Left ventricle myocardium inferior (tissue), 1 donor: Measurements from ENCODE around the gene CTSV. TPM values are rescaled to one million over a fixed set of nuclear protein-coding genes. Genes with fewer than 3 reads are reported as not detected.
"Not testable (repeated sequence)": the region's sequence is repeated elsewhere in the genome, so short reads cannot be mapped to it uniquely, and the experiment has no call there.

Experiments used
- DNase-seq: peaks from one replicate; pipeline ENCODE4 v3.0.0-alpha.2; 2020
- H3K27ac ChIP-seq: fragments of 200-600 bp; replicated peaks from 2 replicates; pipeline ENCODE4 v1.8.0; 2021
- H3K27me3 ChIP-seq: fragments of 200-600 bp; 2 replicates; pipeline ENCODE4 v1.8.0; 2021; ENCODE audit warnings: low read depth
- H3K36me3 ChIP-seq: fragments of 200-600 bp; 2 replicates; pipeline ENCODE4 v1.8.0; 2021
- H3K4me1 ChIP-seq: fragments of 200-600 bp; 2 replicates; pipeline ENCODE4 v1.8.0; 2021
- H3K4me3 ChIP-seq: fragments of 200-600 bp; 2 replicates; pipeline ENCODE4 v1.8.0; 2021; ENCODE audit warnings: mild to moderate bottlenecking, moderate library complexity
- H3K9me3 ChIP-seq: fragments of 200-600 bp; replicated peaks from 2 replicates; pipeline ENCODE4 v1.8.0; 2021
- intact Hi-C: fragments of 100-400 bp; cut with micrococcal nuclease; formaldehyde crosslinking; loops from one replicate; pipeline ENCODE4 v1.11.0; 2022
- total RNA-seq: library from RNA; stranded (reverse); fragmentation: NEBNext Ultra II Directional; extraction: Animal tissue kit (Norgen Biotek cat#: 25700); gene quantifications from one replicate; pipeline ENCODE4 v1.2.1, GENCODE V29; 2021
- TF ChIP-seq, protein P1 (sequence below): fragments of 200-600 bp; IDR thresholded peaks from 2 replicates; pipeline ENCODE4 v1.8.0; 2021; ENCODE audit warnings: antibody characterized with exemption, mild to moderate bottlenecking, borderline replicate concordance
- donor health status: DM: no; HTN: yes; CAD: no; lungs with severe emphysema.

Gene CTSV
- total RNA-seq, 1 donor from 2014 or later: 0.14 TPM

DNA sequence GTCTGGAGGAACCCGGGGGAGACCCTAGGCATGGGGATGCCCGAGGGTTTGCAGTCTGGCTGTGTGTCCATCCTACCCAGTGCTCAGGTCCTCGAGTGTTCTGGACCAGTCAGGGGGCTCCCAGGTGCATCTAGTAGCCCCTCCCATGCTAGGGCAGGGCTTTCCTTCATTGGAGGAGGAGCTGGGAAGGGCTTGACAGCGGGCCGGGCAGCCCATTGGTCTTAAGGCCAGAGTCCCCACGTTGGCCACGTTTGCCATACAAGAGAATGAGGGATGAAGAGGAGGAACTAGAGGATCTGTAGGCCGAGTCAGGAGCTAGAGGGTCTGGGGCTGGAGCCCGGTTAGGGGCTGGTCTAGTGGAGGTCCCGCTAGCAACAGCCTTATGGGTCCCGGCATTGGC lies 37.3 kb upstream of the CTSV start:
- H3K9me3 ChIP-seq: no peaks in the 10 kb centered on the region
- intact Hi-C loops: no loop called here
- DNase-seq: no peak
- H3K36me3 ChIP-seq: no peaks in the 10 kb centered on the region
- TF ChIP-seq, protein P1, sequence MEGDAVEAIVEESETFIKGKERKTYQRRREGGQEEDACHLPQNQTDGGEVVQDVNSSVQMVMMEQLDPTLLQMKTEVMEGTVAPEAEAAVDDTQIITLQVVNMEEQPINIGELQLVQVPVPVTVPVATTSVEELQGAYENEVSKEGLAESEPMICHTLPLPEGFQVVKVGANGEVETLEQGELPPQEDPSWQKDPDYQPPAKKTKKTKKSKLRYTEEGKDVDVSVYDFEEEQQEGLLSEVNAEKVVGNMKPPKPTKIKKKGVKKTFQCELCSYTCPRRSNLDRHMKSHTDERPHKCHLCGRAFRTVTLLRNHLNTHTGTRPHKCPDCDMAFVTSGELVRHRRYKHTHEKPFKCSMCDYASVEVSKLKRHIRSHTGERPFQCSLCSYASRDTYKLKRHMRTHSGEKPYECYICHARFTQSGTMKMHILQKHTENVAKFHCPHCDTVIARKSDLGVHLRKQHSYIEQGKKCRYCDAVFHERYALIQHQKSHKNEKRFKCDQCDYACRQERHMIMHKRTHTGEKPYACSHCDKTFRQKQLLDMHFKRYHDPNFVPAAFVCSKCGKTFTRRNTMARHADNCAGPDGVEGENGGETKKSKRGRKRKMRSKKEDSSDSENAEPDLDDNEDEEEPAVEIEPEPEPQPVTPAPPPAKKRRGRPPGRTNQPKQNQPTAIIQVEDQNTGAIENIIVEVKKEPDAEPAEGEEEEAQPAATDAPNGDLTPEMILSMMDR: no peak
- no peaks in the 10 kb centered on the region for H3K4me1 ChIP-seq
- no peak overlapping the region for H3K4me3 ChIP-seq
- peaks cover 71% of the 10 kb centered on the region for H3K27me3 ChIP-seq
- no peak overlapping the region for H3K27ac ChIP-seq

GRCh38 chr9:97075289-97075985 lies 36.5 kb upstream of the CTSV start:
- TF ChIP-seq, protein P1: no peak
- no peaks in the 10 kb centered on the region for H3K9me3 ChIP-seq
- no peak for DNase-seq
- H3K27ac ChIP-seq: no peak overlapping the region
- peaks cover 79% of the 10 kb centered on the region for H3K27me3 ChIP-seq
- H3K4me1 ChIP-seq: no peaks in the 10 kb centered on the region
- no peaks in the 10 kb centered on the region for H3K36me3 ChIP-seq
- intact Hi-C loops: no loop called here
- no peak overlapping the region for H3K4me3 ChIP-seq

- Histone ChIP-seq H3K27me3 (peaks cover 85% of the 10 kb centered on the region), H3K4me1 (no peaks in the 10 kb centered on the region)
- intact Hi-C loops: no loop called here
Measured at GRCh38 chr9:97073506-97073905, 34.6 kb upstream of the CTSV start.

GRCh38 chr9:97072285-97072776 lies 33.4 kb upstream of the CTSV start:
- Histone ChIP-seq H3K27ac (no peak overlapping the region), H3K36me3 (no peaks in the 10 kb centered on the region), H3K9me3 (no peaks in the 10 kb centered on the region), H3K27me3 (peaks cover 74% of the 10 kb centered on the region), H3K4me1 (no peaks in the 10 kb centered on the region), H3K4me3 (no peak overlapping the region)
- DNase-seq: no peak
- intact Hi-C loops: no loop called here
- TF ChIP-seq, protein P1: no peak

More at GRCh38 chr9:97073506-97073905, 34.6 kb upstream of the CTSV start:
- Histone ChIP-seq H3K4me3 (no peak overlapping the region), H3K36me3 (no peaks in the 10 kb centered on the region), H3K27ac (no peak overlapping the region), H3K9me3 (no peaks in the 10 kb centered on the region)
- DNase-seq: no peak
- TF ChIP-seq, protein P1: no peak

DNA sequence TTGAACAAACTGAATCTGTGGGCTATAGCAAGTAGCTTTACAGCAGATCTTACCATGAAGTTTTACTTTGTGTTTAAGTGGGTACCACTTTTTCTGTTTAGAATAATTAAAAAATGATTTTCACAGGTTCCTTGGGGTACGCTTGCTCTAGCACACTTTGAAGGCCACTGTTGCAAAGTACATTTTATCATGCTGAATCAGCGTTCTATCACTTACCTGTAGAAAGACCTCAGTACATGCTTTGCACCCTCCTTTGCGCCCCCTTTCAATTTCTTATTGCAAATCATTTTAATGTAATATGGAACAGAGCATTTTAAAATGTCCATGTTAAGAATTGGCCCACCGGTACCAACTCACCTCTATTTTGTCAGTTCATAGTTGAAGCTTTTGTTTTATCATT lies 31.4 kb upstream of the CTSV start:
- H3K4me1 ChIP-seq, DNase-seq, H3K27ac ChIP-seq, H3K36me3 ChIP-seq, intact Hi-C loops, H3K4me3 ChIP-seq: not testable (repeated sequence)
- Histone ChIP-seq H3K9me3 (peaks cover 17% of the 10 kb centered on the region), H3K27me3 (peaks cover 54% of the 10 kb centered on the region)

DNA sequence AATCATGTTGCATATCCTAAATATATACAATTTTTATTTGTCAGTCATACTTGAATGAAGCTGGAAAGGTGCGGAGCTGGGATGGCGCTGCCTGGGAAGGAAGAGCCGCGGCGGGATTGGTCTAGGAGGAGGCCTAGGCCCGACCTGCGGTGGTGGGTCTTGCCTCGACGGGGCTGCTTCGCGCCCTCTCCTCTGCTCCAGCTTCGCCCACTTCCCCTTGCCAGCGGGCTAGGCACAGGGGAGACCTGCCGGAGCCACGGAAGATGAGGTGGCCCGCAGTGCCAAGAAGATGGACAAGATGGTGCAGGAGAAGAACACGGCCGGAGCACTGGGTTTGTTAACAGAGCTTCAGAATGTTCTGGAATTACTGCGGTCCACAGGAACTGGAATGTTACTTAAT lies 28.5 kb upstream of the CTSV start:
- DNase-seq: no peak
- peaks cover 17% of the 10 kb centered on the region for H3K9me3 ChIP-seq
- no peaks in the 10 kb centered on the region for H3K4me1 ChIP-seq
- no peak overlapping the region for H3K27ac ChIP-seq
- no peak overlapping the region for H3K4me3 ChIP-seq
- H3K36me3 ChIP-seq: no peaks in the 10 kb centered on the region
- intact Hi-C loops: no loop called here
- peaks cover 37% of the 10 kb centered on the region for H3K27me3 ChIP-seq
- TF ChIP-seq, protein P1: no peak
